ENCODE results near the gene GTF2F2. TPM values are rescaled to one million over a fixed set of nuclear protein-coding genes. Genes with fewer than 3 reads are reported as not detected.

Gene GTF2F2
- total and polyA plus RNA-seq, 9 of the 15 experiments (the other 6 are each of a cell fraction or from before 2014, with no cell fraction given) = 19.7 to 44.8 (median 32.4) TPM

DNA sequence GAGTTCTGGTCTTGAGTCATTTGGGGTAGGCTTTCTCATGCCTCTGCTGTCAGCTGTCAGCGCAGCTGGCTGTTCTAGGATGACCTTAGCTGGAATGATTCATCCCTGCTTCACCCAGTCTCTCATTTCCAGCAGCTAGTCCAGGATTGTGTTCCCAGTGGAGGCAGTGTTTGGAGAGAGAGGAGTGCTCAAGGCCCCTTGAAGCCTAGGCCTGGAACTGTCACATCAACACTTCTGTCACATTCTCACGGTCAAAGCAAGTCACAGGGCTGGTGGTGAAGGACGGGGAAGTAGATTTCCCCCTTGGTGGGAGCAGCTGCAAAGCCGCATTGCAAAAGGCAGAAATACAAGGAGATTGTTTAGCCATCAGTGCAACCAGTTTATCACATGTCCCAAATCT is 205.5 kb downstream of the GTF2F2 start (continued):
- no peak for TF ChIP-seq ZNF444 (CRISPR knock-in tag; IDR thresholded peaks at IDR 0.05)
- TF ChIP-seq ZZZ3 (IDR thresholded peaks at IDR 0.05) = no peak
- no peak for TF ChIP-seq BDP1 (IDR thresholded peaks at IDR 0.05; ENCODE audit: insufficient read depth, insufficient read length)
- TF ChIP-seq ZNF830 (CRISPR knock-in tag; IDR thresholded peaks at IDR 0.05) = no peak
- no peak for TF ChIP-seq ADNP (tag; IDR thresholded peaks at IDR 0.05)
- TF ChIP-seq FOSL1 (tag; conservative IDR thresholded peaks at IDR 0.05) = peak; percentile 67; the same call in 1 of the 2 replicates
- no peak for TF ChIP-seq ZBTB17 (CRISPR knock-in tag; IDR thresholded peaks at IDR 0.05)
- TF ChIP-seq GTF2B (IDR thresholded peaks at IDR 0.05; ENCODE audit: extremely low read depth, insufficient read length) = no peak
- TF ChIP-seq TAL1 (IDR thresholded peaks at IDR 0.05) = no peak

DNA sequence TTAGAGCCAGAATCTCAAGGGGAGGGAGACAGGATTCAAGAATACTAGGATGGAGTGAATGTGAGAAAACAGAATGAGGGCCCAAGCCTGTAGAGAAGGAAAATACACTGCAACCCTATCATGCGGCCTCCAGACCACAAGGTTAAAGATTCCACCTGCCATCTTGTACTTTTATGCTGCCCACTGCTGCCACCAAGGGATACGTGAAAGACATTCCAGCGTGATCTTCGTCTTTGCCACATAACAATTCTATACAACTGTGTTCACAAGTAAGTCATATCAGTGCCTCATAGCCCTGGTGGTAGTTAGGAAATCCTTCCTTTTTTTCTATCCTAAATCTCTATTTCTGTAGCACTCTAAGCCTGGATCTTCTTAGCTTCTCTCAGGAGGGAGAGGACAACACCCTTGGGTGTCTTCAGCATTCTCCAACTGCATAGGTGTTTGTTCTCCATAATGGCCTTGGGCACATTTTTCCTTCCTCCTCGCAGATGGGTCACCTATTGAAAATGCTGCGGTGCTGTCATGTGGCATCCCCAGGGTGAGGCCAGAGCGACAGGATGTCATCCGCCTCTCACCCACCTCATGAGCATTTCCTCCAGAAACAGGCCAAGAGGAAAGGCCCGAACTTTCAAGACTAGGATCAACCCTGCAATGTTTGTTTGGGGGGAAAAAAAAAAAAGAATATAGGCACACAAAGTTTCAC is 207.1 kb downstream of the GTF2F2 start:
- POLR2A ChIA-PET = interaction anchor here (0.6 kb wide), 1 partner anchor 10 kb away, joined by 3 read pairs; no protein-coding TSS in a partner anchor

More for the DNA sequence above, 207.1 kb downstream of the GTF2F2 start:
- ATAC-seq (no peak), FAIRE-seq (no peak), DNase-seq (ENCODE audit: extremely low read depth in 1 of 4, low spot score in 3 of 4) (no peak)
- no peaks in the 10 kb centered on the region for H3K9me1 ChIP-seq (ENCODE audit: control insufficient read depth, insufficient read depth, low read length)
- H3K27me3 ChIP-seq (ENCODE audit: control insufficient read depth in 2 of 2, insufficient read depth in 2 of 2, low read length in 2 of 2) = no peaks in the 10 kb centered on the region
- H3K4me2 ChIP-seq (ENCODE audit: insufficient read depth, low read length) = no peak overlapping the region
- no peak overlapping the region for H3K9ac ChIP-seq (ENCODE audit: insufficient read depth in 1 of 2, low read depth in 2 of 2, low read length in 2 of 2)
- H3K4me1 ChIP-seq (replicated peaks in 1 of 2; ENCODE audit: control insufficient read depth in 2 of 2, insufficient read depth in 2 of 2, low read length in 2 of 2) = peaks cover 13 to 20% of the 10 kb centered on the region in 2 experiments; a peak in 4 of 5 replicates
- no TSS peak for BruUV-seq (replicated peaks)
- in situ Hi-C loops (cut with MboI) (no loop called here), intact Hi-C loops (cut with micrococcal nuclease) (no loop called here)
- H3K79me2 ChIP-seq (ENCODE audit: control insufficient read depth, insufficient read depth, low read length) = no peaks in the 10 kb centered on the region
- CTCF ChIA-PET (ENCODE audit: low intra/inter-chr PET ratio) = interaction anchor here (0.8 kb wide), 1 partner anchor 354 kb away, joined by 3 read pairs; no protein-coding TSS in a partner anchor
- H2AFZ ChIP-seq (ENCODE audit: low read depth, low read length) = no peak overlapping the region
- no peaks in the 10 kb centered on the region for H4K20me1 ChIP-seq (replicated peaks; ENCODE audit: control insufficient read depth, insufficient read depth, low read length)
- TF ChIP-seq GTF2E2 (tag; IDR thresholded peaks at IDR 0.05) = no peak
- no peak for TF ChIP-seq POLR2A (conservative IDR thresholded peaks at IDR 0.05)
- TF ChIP-seq, protein P1, sequence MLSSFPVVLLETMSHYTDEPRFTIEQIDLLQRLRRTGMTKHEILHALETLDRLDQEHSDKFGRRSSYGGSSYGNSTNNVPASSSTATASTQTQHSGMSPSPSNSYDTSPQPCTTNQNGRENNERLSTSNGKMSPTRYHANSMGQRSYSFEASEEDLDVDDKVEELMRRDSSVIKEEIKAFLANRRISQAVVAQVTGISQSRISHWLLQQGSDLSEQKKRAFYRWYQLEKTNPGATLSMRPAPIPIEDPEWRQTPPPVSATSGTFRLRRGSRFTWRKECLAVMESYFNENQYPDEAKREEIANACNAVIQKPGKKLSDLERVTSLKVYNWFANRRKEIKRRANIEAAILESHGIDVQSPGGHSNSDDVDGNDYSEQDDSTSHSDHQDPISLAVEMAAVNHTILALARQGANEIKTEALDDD (IDR thresholded peaks at IDR 0.05) = no peak
- no peak for TF ChIP-seq NR2C2 (CRISPR knock-in tag; IDR thresholded peaks at IDR 0.05)
- TF ChIP-seq NR2C2 (tag; IDR thresholded peaks at IDR 0.05) = no peak
- H3K27ac ChIP-seq (ENCODE audit: extremely low read depth, low read depth, low read length) = no peak overlapping the region
- no peaks in the 10 kb centered on the region for H3K9me3 ChIP-seq (replicated peaks; ENCODE audit: control insufficient read depth, insufficient read depth, low read depth, low read length)
- no peak overlapping the region for H3K4me3 ChIP-seq
- WGBS (ENCODE audit: insufficient coverage, low coverage, missing lambda C conversion rate) = 78% methylated on average over 9 of the region's 9 CpGs
- no peaks in the 10 kb centered on the region for H3K36me3 ChIP-seq (ENCODE audit: control insufficient read depth, insufficient read depth, low read length)
